GM12878 (cell line): ENCODE measurements around the gene SLC38A3. TPM values are rescaled to one million over a fixed set of nuclear protein-coding genes. Genes with fewer than 3 reads are reported as not detected.

Experiments used
- ATAC-seq: fragments of 200-7000 bp; cut with Tn5 transposase; 3 replicates; pipeline ENCODE4 v1.9.1; 2020; ENCODE audit warnings: mild to moderate bottlenecking, moderate library complexity
- BruUV-seq: library from RNA; stranded (reverse); fragments of 400-500 nt; replicated peaks from 2 replicates; lab custom pipeline; 2021; lab: Mats Ljungman, UMichigan
- CTCF ChIA-PET: fragments of 300-600 bp; sonication (Branson Sonifier 250); formaldehyde crosslinking; extraction: SDS; loops from one replicate; lab custom pipeline; 2021; ENCODE audit warnings: inconsistent platforms; lab: Yijun Ruan, JAX
- POLR2A ChIA-PET: fragments of 350-600 bp; formaldehyde crosslinking; extraction: SDS; loops from one replicate; lab custom pipeline; 2021; ENCODE audit warnings: inconsistent platforms; lab: Charles Lee
- RAD21 ChIA-PET: fragments of 300-600 bp; sonication (Branson Sonifier 250); formaldehyde crosslinking; loops from one replicate; lab custom pipeline; 2023; ENCODE audit warnings: antibody characterized with exemption; ENCODE audit not compliant: unreplicated experiment; lab: Charles Lee
- SMC1A ChIA-PET: fragments of 300-600 bp; sonication (Branson Sonifier 250); formaldehyde crosslinking; loops from one replicate; lab custom pipeline; 2023; ENCODE audit not compliant: unreplicated experiment, uncharacterized antibody; lab: Charles Lee
- DNase-seq: peaks from one replicate; pipeline ENCODE4 v3.0.0-alpha.2; 2011; ENCODE audit warnings: low read depth, low spot score
- FAIRE-seq: peaks from 3 replicates; lab custom pipeline; 2011; peaks lifted over from hg19 to GRCh38; lab: Jason Lieb, UNC
- H2AFZ ChIP-seq: 2 replicates; pipeline ENCODE4 v1.6.0; 2011; ENCODE audit warnings: low read depth, low read length, control low read depth; ENCODE audit not compliant: control insufficient read depth
- H3K27ac ChIP-seq: 2 replicates; pipeline ENCODE4 v1.5.1; 2011; ENCODE audit warnings: control low read depth; ENCODE audit not compliant: control insufficient read depth, insufficient read depth
- H3K27me3 ChIP-seq, 2 experiments: replicated peaks in 1 of 2; 2 replicates each; pipeline versions ENCODE4 v1.6.0 to v1.6.1; 2011; ENCODE audit warnings: low read length in 1 of 2; ENCODE audit not compliant: control insufficient read depth in 2 of 2, insufficient read depth in 2 of 2
- H3K36me3 ChIP-seq, 2 experiments: 2 replicates each; pipeline ENCODE4 v1.5.1; 2011; ENCODE audit warnings: low read length in 1 of 2; ENCODE audit not compliant: control insufficient read depth in 2 of 2, insufficient read depth in 2 of 2
- H3K4me1 ChIP-seq: 2 replicates; pipeline ENCODE4 v1.6.1; 2011; ENCODE audit warnings: mild to moderate bottlenecking, low read length, moderate library complexity, mixed read lengths; ENCODE audit not compliant: control insufficient read depth, insufficient read depth
- H3K4me2 ChIP-seq: 2 replicates; pipeline ENCODE4 v1.6.0; 2011; ENCODE audit warnings: control low read depth; ENCODE audit not compliant: control insufficient read depth, insufficient read depth
- H3K4me3 ChIP-seq: fragments of 200-600 bp; sonication (generic); 2 replicates; pipeline ENCODE4 v1.5.1; 2016
- H3K79me2 ChIP-seq: 2 replicates; pipeline ENCODE4 v1.6.0; 2011; ENCODE audit warnings: low read length; ENCODE audit not compliant: control insufficient read depth, insufficient read depth
- H3K9ac ChIP-seq: 2 replicates; pipeline ENCODE4 v1.8.0; 2011; ENCODE audit warnings: low read length, control low read depth, mixed read lengths; ENCODE audit not compliant: control insufficient read depth, insufficient read depth
- H3K9me3 ChIP-seq: replicated peaks from 3 replicates; pipeline ENCODE4 v1.5.1; 2011; ENCODE audit warnings: mild to moderate bottlenecking, low read length; ENCODE audit not compliant: control insufficient read depth, insufficient read depth
- H4K20me1 ChIP-seq: 2 replicates; pipeline ENCODE4 v1.6.0; 2011; ENCODE audit not compliant: control insufficient read depth, insufficient read depth
- ATF7 ChIP-seq: fragments of 450-650 bp; IDR thresholded peaks from 2 replicates; pipeline ENCODE4 v1.6.1; 2016; ENCODE audit warnings: low read depth, mild to moderate bottlenecking
- BCL11A ChIP-seq: IDR thresholded peaks from 2 replicates; pipeline ENCODE4 v1.6.1; 2011; ENCODE audit warnings: low read depth, low read length
- BHLHE40 ChIP-seq, 2 experiments: fragments of 450-650 bp in 1 of 2; IDR thresholded peaks; 2 replicates each; pipeline ENCODE4 v1.6.1; 2011 to 2017; ENCODE audit warnings: low read depth in 2 of 2, borderline replicate concordance in 1 of 2, improper control_type of control experiment in 1 of 2, low read length in 1 of 2, mild to moderate bottlenecking in 1 of 2
- CREM ChIP-seq: IDR thresholded peaks from 2 replicates; pipeline ENCODE4 v1.6.1; 2014; ENCODE audit warnings: antibody characterized with exemption, low read depth
- FOS ChIP-seq: IDR thresholded peaks from 3 replicates; pipeline ENCODE4 v1.6.1; 2011; ENCODE audit warnings: borderline replicate concordance; ENCODE audit not compliant: insufficient read length; ENCODE audit errors: extremely low read depth
- IKZF1 ChIP-seq: fragments of 450-650 bp; conservative IDR thresholded peaks from 2 replicates; pipeline ENCODE4 v1.6.1; 2017; ENCODE audit warnings: antibody characterized with exemption, mild to moderate bottlenecking
- JUNB ChIP-seq: IDR thresholded peaks from 2 replicates; pipeline ENCODE4 v1.6.1; 2016; ENCODE audit warnings: antibody characterized with exemption, mild to moderate bottlenecking
- MTA3 ChIP-seq: IDR thresholded peaks from 2 replicates; pipeline ENCODE4 v1.6.1; 2012; ENCODE audit warnings: low read length, inconsistent platforms, borderline replicate concordance
- NFYA ChIP-seq: IDR thresholded peaks from 2 replicates; pipeline ENCODE4 v1.6.1; 2011; ENCODE audit warnings: low read depth, mild to moderate bottlenecking, low read length, improper control_type of control experiment, borderline replicate concordance
- POLR2AphosphoS5 ChIP-seq: IDR thresholded peaks from 2 replicates; pipeline ENCODE4 v1.6.1; 2011; ENCODE audit warnings: mild to moderate bottlenecking, low read length, inconsistent platforms
- POU2F2 ChIP-seq: IDR thresholded peaks from 3 replicates; pipeline ENCODE4 v1.6.1; 2011; ENCODE audit warnings: low read depth, mild to moderate bottlenecking, low read length, borderline replicate concordance
- RB1 ChIP-seq: fragments of 450-650 bp; formaldehyde crosslinking; IDR thresholded peaks from 2 replicates; pipeline ENCODE4 v1.6.1; 2017; ENCODE audit warnings: mild to moderate bottlenecking, borderline replicate concordance
- RELA ChIP-seq: fragments of 450-650 bp; IDR thresholded peaks from 2 replicates; pipeline ENCODE4 v1.8.0; 2014; ENCODE audit warnings: borderline replicate concordance; ENCODE audit not compliant: partially characterized antibody
- RFX5 ChIP-seq: IDR thresholded peaks from 2 replicates; pipeline ENCODE4 v1.6.1; 2011; ENCODE audit warnings: low read depth, low read length, improper control_type of control experiment
- RUNX3 ChIP-seq: IDR thresholded peaks from 2 replicates; pipeline ENCODE4 v1.6.1; 2012; ENCODE audit warnings: low read length, inconsistent platforms
- SMARCA5 ChIP-seq: fragments of 450-650 bp; IDR thresholded peaks from 2 replicates; pipeline ENCODE4 v1.6.1; 2017; ENCODE audit warnings: mild to moderate bottlenecking
- USF1 ChIP-seq: IDR thresholded peaks from 2 replicates; pipeline ENCODE4 v1.6.1; 2011; ENCODE audit warnings: borderline replicate concordance, low read depth, mild to moderate bottlenecking, moderate library complexity, mixed read lengths, low read length; ENCODE audit not compliant: insufficient read depth; ENCODE audit errors: extremely low read length
- ZNF384 ChIP-seq: IDR thresholded peaks from 2 replicates; pipeline ENCODE4 v1.6.1; 2012; ENCODE audit warnings: low read depth, mild to moderate bottlenecking, low read length, improper control_type of control experiment, borderline replicate concordance
- ZNF687 ChIP-seq: fragments of 450-650 bp; IDR thresholded peaks from 2 replicates; pipeline ENCODE4 v1.6.1; 2017; ENCODE audit warnings: mild to moderate bottlenecking, moderate library complexity
- ZSCAN29 ChIP-seq: fragments of 450-650 bp; IDR thresholded peaks from 2 replicates; pipeline ENCODE4 v1.6.1; 2017; ENCODE audit warnings: mild to moderate bottlenecking, moderate library complexity
- WGBS: methylation state at CpG from one replicate; pipeline ENCODE4 v1.1.6; 2016; ENCODE audit warnings: low lambda C conversion rate; ENCODE audit not compliant: insufficient replicate concordance, insufficient coverage; ENCODE audit errors: missing lambda C conversion rate; 5-methylcytosine and 5-hydroxymethylcytosine counted together
- in situ Hi-C: fragments of 300-500 bp; cut with MboI; formaldehyde crosslinking; loops from 9 replicates; pipeline ENCODE4 v1.14.3; 2018; ENCODE audit warnings: mixed read lengths
- intact Hi-C: fragments of 100-400 bp; cut with micrococcal nuclease; formaldehyde crosslinking; loops from one replicate; pipeline ENCODE4 v1.14.2; 2022; ENCODE audit not compliant: unreplicated experiment
- polyA plus RNA-seq, 11 experiments: library from polyadenylated mRNA; depleted of rRNA in 4 of 11; unstranded in 6 of 11; stranded (reverse) in 5 of 11; fragments of >200 nt; fragmentation: Nextera tagmentation in 4 of 11; fragmentation: Illumina TruSeq in 1 of 11; extraction: Ambion mirVana in 4 of 11; extraction: Trizol in 1 of 11; gene quantifications; 1 replicate in 1 of 11; 2 replicates in 10 of 11; pipeline versions ENCODE4 v1.2.1 to v1.2.3, GENCODE V29; 2011 to 2016; ENCODE audit warnings: inconsistent platforms in 2 of 11, missing spikeins in 2 of 11, low read depth in 1 of 11
- total RNA-seq, 4 experiments: library from RNA; depleted of rRNA in 3 of 4; stranded (reverse); fragments of >200 nt in 3 of 4; fragmentation: Illumina TruSeq in 1 of 4; extraction: Trizol in 1 of 4; gene quantifications; 2 replicates each; pipeline versions ENCODE4 v1.2.1 to v1.2.3, GENCODE V29; 2013 to 2021

SLC38A3 gene
- total and polyA plus RNA-seq, 10 of the 15 experiments (the other 5 are each of a cell fraction or from before 2014, with no cell fraction given) = 0.14 TPM; not detected in 9

GRCh38 chr3:50260942-50261441 is 55.9 kb downstream of the SLC38A3 start:
- RAD21 ChIA-PET = interaction anchor here (0.8 to 2.2 kb wide), 3 partner anchors 9 to 35 kb away, joined by 3 to 18 read pairs (median 3); no protein-coding TSS in a partner anchor
- CTCF ChIA-PET = interaction anchor here (1.5 to 7.9 kb wide), 8 partner anchors 8 to 66 kb away, joined by 5 to 44 read pairs (median 7); partner anchors contain the start of genes GNAI2, HYAL3, NAA80 and SEMA3B
- no TSS peak for BruUV-seq
- TF ChIP-seq CREM (no peak), ZSCAN29 (no peak), BHLHE40 (IDR thresholded peaks at IDR 0.05; ENCODE audit: borderline replicate concordance in 1 of 2, low read depth in 2 of 2, low read length in 1 of 2) (no peak), RB1 (no peak), FOS (no peak), USF1 (no peak), ZNF687 (no peak), POLR2AphosphoS5 (no peak; the same call in 1 of the 2 replicates), BCL11A (no peak), IKZF1 (peak; percentile 24; the same call in 1 of the 2 replicates), MTA3 (no peak), JUNB (no peak), ATF7 (no peak), NFYA (no peak), RELA (peak; percentile 35), ZNF384 (no peak), RFX5 (no peak), RUNX3 (peak; percentile 55), SMARCA5 (no peak), POU2F2 (0 out of 3 replicates have a peak, but pooled peaks have one; percentile 16)
- POLR2A ChIA-PET = interaction anchor here (1.2 to 1.9 kb wide), 2 partner anchors 18 to 24 kb away, joined by 4 to 7 read pairs; partner anchors contain the start of genes GNAI2 and LSMEM2
- H3K27me3 ChIP-seq = no peaks in the 10 kb centered on the region; a peak in 1 of 4 replicates
- H2AFZ ChIP-seq = no peak overlapping the region
- H3K27ac ChIP-seq = no peak overlapping the region
- peaks cover 13% of the 10 kb centered on the region; the same call in 1 of the 3 replicates for H3K9me3 ChIP-seq
- H3K9ac ChIP-seq = no peak overlapping the region
- peaks cover 12 to 22% of the 10 kb centered on the region in 2 experiments; a peak in 3 of 4 replicates for H3K36me3 ChIP-seq
- no peak for ATAC-seq
- intact Hi-C loops (no loop called here), in situ Hi-C loops (no loop called here)
- DNase-seq = no peak
- no peak for FAIRE-seq
- H4K20me1 ChIP-seq = no peaks in the 10 kb centered on the region
- no peaks in the 10 kb centered on the region for H3K79me2 ChIP-seq
- H3K4me3 ChIP-seq = peak overlapping the region; percentile 72; the same call in 1 of the 2 replicates
- WGBS = 69% methylated on average over 5 of the region's 5 CpGs
- SMC1A ChIA-PET = interaction anchor here (0.5 to 1.2 kb wide), 2 partner anchors 14 to 343 kb away, joined by 3 to 4 read pairs; no protein-coding TSS in a partner anchor
- peak overlapping the region; percentile 52 for H3K4me2 ChIP-seq
- peaks cover 14% of the 10 kb centered on the region for H3K4me1 ChIP-seq
